Kasumi-1 (cell line): ENCODE measurements around the gene CAPN1.
"Not testable (repeated sequence)": the region's sequence is repeated elsewhere in the genome, so short reads cannot be mapped to it uniquely, and the experiment has no call there.

Experiments used
- DNase-seq, 2 experiments: peaks; one replicate each; lab custom pipeline; 2025; lab: John Stamatoyannopoulos, UW

CAPN1 gene

DNA sequence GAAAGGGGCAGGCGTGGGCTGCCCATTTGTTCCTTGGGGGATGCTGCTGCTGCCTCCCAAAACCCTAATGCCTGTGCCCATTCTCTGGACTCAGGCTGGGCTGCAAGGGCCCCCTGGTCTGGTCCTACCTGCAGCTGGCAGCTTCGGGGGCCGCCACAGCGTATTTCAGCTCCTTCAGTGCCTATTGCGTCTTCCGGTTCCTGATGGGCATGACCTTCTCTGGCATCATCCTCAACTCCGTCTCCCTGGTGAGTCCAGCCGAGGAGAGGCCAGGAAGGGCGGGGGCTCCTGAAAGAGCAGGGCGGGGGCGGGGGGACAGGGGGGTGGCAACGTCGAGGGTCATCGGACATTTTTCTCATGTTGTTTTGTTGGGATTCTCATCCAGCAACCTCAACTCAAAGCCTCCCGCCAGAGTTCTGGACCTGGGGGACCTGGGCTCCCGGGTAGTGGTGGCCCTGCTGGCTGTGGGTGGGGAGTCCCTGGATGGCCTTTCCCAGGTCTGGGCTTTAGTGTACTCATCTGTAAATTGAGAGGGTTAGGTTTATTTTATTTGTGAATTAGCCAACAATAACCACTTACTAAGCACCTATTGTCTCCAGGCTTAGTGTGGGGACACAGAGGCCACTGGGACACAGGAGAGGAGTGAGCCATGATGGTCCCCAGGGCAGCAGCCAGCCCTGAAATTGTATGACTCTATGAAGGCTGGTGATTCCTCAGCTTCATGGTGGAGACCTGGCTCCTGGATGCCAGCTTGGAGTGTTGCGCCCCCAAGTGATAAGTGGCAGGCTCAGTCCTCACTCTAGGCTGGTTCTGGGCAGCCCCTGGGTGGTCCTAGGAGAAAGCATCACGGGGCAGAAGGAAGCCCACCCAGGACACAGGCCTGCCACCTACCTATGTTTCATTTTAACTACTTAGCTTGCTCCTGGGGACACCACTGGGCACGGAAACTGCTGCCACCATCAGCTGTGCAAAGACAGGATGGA is 36.0 kb downstream of the CAPN1 start:
- DNase-seq, result no peak

DNA sequence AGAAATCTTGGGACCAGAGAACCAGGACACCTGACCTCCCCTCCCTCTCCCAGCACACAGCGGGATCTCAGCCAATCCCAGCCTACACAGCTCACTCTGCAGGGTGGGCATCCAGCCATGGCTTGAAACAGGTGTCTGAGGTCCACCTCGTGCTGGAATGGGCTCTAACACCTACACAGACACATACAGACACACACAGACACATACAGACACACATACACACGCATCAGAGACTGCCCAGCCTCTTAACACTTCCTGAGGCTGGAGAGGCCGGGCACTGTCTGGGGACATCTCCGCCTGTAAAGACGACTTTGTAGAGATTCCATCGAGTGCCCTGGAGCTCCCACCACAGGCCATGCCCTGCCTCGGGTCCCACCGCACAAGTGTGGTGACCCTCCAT is 36.7 kb downstream of the CAPN1 start:
- DNase-seq, result no peak

DNA sequence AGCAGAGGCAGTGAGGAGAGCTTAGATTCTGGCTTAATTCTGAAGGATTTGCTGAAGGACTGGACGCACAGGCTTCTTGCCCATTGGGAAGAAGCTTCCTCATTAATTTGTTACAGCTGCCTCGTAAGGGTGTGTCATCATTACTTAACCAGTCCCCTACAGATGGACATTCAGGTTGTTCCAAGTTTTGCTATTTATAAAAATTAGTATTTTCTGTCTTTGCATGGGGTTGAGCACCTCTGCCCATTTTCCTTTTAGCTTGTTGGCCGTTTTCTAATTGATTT is 38.1 kb downstream of the CAPN1 start:
- no peak for DNase-seq

DNA sequence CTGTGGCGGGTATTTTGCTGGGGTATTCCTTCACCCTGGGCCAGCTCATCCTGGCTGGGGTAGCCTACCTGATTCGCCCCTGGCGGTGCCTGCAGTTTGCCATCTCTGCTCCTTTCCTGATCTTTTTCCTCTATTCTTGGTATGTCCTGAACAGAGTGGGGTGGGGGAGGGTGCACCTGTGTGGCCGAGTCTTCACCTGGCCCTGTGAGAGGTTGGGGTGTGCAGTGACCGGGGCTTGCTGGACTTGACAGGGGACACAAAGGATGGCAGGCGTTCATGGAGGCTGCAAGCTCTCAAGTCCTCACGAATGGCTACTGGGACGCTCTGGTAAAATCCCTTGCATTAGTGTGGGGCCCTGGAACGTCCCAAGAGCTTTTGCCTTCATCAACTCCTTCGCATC is 39.3 kb downstream of the CAPN1 start:
- DNase-seq, result no peak

DNA sequence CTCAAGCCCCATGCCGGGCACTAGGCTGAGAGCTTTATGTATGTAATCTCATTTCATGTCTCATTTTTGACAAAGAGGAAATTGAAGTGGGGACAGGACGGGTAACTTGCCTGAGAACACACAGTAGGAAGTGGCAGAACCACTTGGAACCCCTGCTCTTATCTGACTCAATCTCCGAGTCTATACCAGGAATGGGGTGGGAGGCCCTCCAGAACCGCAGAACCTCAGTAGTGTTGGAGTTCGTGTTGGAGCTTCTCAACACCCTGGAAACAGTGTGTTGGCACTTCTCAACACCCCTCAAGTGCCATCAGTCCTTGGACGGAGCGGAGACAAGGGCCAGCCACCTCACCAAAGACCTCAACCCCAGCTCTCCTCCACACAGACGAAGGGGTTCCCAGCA is 41.3 kb downstream of the CAPN1 start:
- peak; percentile 42 to 46 for DNase-seq

DNA sequence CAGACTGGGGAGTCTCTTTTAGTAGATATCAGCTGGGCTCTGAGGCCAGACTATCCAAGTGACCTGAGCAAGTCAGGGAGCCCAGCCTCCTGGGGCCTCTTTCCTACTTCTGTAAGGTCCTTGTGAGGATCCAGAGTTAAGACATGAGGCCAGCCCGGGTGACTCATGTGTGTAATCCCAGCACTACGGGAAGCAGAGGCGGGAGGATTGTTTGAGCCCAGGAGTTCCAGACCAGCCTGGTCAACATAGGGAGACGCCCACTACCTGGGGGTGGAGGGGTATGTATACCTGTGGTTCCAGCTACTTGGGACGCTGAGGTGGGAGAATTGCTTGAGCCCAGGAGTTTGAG is 43.2 kb downstream of the CAPN1 start:
- no peak for DNase-seq

DNA sequence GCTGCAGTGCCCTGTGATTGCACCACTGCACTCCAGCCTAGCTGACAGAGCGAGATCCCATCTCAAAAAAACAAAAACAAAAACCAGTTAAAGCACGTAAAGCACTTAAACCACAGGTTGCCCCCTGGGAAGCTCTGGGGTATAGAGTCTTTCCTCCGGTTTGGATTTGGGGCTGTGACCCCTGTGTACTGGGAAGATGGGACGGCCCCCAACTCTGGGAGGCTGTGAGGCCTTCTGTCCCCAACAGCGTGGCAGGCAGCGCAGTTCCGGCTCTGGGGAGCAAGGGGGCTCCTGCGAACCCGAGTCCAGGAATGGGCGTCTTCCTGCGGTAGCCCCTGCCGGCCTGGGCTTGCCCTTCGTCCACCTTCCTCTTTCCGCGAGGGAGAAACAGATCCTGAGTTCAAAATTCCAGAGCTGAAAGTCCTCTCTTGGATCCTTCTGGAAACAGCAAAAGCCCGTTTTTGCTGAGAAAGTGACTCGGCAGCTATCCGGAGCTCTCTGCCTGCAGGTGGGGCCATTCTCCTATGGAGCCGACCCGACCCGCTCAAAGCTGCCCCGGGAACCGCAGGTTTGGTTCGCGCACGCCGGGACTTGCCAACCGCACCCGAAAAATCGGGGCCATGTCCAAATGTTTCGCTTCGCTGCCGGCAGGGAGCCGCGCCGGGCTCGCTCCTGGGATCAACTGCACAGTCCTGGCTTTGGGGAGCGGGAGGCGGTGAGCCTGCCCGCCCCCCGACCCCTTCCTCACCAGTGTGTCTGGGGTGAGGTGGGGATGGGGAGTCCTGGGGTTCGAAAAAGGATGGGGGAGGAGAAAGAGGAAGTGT is 43.8 kb downstream of the CAPN1 start:
- DNase-seq, result peak; percentile 45 to 46

DNA sequence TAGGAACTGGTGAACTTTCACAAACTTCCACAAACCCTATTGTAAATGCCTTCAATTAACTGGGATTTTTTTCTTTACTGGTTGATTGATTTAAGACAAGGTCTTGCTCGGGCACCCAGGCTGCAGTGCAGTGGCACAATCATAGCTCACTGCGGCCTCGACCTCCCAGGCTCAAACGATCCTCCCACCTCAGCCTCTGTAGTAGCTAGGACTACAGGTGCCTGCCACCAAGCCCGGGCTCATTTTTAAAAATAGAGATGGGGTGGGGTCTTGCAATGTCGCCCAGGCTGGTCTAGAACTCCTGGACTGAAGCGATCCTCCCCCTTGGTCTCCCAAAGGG is 44.3 kb downstream of the CAPN1 start:
- no peak for DNase-seq

DNA sequence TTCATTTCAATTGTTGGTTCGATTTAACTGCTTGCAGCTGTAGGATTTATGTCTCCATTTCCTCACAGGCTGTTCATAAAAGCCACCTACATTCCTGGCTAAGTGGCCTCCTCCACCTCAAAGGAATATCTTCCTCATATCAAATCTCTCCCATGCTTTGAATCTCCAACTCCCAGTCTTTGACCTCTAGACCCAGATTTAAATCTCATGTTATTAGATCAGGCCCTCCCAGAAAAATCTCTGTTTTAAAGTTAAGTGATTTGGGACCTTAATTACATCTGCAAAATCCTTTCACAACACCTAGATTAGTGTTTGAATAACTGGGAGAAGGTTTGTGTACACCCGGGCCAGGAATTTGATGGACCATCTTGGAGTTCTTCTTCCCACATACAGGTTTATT is 46.2 kb downstream of the CAPN1 start:
- no peak for DNase-seq

DNA sequence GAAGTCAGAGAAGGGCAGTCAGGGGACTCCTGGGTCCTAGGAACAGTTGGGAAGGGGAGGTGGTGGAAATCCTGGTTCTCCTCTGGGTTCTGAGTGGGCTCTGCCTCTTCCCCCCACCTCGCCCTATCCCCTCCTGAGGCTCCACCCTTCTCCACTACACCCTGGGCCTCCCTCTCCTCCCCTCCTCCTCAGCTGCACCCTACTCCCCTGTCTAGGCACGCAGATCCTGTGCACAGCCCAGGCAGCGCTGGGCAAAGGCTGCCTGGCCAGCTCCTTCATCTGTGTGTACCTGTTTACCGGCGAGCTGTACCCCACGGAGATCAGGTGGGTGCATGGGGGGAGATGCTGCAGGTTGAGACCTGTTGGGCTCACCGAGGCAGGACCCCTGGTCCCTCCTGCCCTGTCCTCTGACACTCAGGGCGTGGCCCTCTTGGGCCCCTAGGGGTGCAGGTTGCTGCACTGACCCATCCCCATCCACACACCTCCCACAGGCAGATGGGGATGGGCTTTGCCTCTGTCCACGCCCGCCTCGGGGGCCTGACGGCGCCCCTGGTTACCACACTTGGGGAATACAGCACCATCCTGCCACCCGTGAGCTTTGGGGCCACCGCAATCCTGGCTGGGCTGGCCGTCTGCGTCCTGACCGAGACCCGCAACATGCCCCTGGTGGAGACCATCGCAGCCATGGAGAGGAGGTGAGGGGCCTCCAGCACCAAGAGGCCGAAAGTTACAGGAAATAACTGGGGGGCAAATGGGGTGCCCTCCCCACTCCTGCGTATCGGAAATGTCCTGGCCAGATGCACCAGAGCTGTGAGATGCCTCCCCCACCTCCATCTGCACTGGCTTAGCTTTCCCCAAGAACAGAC is 54.7 kb downstream of the CAPN1 start:
- DNase-seq, result no peak

DNA sequence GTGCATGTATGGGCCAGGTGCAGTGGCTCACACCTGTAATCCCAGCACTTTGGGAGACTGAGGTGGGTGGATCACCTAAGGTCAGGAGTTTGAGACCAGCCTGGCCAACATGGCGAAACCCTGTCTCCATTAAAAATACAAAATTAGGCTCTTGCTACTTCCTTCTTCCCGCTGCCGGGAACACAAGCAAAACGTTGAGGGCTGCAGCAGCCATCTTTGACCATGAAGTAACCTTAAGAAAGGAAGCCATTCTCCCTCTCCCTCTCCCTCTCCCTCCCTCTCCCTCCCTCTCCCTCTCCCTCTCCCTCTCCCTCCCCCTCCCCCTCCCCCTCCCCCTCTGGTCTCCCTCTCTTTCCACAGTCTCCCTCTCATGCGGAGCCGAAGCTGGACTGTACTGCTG is 56.6 kb downstream of the CAPN1 start:
- DNase-seq, result not testable (repeated sequence)

DNA sequence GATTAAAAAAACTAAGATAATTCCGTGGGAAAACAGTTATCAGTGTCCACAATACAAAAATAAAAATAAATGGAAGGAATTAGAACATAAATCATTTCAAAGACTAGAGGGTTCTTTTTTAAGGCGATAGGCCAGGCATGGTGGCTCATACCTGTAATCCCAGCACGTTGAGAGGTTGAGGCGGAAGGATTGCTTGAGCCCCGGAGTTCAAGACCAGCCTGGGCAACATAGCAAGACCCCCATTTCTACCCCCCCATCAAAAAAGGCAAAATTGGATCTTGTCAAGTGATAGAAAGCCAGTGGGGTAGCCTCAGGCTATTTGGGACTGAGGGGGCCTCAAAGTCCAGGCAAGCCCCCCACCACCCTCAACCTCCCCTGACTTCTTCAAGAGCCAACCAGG is 59.4 kb downstream of the CAPN1 start:
- DNase-seq, result no peak

DNA sequence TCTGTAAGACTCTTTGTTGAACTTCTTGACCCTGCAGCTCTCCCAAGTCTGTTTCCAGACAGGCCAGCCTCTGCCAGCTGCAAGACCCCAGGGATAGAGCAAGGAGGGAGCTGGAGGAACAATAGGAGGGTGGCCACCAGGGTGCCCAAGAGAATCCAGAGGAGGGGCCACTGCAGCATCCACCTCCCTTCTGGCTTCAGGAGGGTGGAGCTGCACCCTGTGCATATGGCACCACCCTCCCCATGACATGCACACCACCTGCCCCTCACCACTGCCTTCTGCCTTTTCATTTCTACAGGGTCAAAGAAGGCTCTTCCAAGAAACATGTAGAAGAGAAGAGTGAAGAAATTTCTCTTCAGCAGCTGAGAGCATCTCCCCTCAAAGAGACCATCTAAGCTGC is 60.0 kb downstream of the CAPN1 start:
- no peak for DNase-seq

DNA sequence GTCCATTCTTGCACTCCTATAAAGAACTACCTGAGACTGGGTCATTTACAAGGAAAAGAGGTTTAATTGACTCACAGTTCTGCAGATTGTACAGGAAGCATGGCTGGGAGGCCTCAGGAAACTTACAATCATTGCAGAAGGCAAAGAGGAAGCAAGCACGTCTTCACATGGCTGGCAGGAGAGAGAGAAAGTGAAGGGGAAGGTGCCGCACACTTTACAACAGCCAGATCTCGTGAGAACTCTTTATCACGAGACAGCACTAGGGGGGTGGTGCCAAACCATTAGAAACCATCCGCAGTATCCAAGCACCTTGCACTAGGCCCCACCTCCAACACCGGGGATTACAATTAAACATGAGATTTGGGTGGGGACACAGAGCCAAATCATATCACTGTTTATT is 60.7 kb downstream of the CAPN1 start:
- no peak for DNase-seq

DNA sequence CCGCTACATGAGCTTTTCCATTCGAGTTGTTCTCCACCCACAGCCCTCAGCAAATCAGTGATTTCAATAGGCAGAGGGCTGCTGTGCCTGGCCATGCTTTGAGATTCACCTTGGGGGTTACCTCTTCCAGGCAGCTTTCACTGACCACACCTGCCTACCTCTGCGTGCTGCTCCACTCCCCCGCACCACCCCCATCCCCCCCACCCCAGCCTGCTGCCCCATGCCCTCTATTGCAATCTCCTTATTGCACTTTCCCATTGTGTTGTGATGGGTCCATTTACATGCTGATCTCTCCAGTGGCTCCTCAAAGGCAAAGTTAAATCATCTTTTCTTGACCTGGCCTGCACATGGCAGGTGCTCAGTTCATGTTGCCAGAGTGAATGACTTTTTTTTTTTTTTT is 62.1 kb downstream of the CAPN1 start:
- DNase-seq, result no peak

DNA sequence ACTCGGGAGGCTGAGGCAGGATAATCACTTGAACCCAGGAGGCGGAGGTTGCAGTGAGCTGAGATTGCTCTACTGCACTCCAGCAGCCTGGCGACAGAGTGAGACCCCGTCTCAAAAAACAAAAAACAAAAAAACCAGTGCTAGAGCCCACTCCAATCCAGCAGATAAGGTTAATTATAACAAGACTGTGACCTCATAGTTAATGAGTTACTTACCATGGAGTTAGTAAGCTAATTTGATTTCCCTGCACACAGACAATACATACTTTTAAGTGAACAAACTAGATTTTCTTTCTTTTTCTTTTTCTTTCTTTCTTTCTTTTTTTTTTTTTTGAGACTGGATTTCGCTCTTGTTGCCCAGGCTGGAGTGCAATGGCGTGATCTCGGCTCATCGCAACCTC is 63.3 kb downstream of the CAPN1 start:
- DNase-seq, result not testable (repeated sequence)

DNA sequence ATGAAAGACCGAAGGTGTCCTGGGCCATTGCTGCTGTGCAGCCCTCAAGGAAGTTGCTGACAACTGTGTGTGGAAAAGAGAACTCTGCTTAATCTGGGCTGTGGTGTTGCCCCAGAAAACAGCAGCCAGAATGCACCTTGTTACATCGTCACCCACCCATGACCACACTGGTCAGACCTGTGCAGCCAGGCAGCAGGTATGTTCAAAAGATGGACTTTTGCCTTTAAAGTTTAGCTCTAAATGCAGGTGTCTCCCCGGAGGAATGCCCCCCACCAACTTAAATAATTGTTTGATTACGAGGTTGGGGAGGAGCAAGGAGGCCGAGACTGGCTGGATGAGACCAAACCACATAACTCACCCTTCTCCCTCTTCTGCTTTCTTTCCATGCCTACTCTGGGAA is 64.8 kb downstream of the CAPN1 start:
- no peak for DNase-seq

DNA sequence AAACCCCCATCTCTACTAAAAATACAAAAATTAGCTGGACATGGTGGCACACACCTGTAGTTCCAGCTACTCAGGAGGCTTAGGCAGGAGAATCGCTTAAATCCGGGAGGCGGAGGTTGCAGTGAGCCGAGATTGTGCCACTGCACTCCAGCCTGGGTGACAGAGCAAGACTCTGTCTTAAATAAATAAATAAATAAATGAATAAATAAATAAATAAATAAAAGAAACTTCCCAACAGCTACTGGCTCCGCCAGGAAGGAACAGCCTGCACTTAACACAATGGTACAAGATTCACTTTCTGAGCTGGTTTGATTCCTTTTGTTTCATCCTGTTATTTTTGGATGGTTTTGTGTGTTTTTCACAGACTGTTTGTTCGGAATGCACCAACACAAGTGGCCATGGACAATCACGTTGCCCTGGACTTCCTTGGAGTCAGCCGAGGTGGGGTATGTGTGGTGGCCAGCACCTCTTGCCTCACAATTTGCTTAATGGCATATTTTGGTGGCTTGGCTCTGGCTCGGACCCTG is 66.5 kb downstream of the CAPN1 start:
- not testable (repeated sequence) for DNase-seq

DNA sequence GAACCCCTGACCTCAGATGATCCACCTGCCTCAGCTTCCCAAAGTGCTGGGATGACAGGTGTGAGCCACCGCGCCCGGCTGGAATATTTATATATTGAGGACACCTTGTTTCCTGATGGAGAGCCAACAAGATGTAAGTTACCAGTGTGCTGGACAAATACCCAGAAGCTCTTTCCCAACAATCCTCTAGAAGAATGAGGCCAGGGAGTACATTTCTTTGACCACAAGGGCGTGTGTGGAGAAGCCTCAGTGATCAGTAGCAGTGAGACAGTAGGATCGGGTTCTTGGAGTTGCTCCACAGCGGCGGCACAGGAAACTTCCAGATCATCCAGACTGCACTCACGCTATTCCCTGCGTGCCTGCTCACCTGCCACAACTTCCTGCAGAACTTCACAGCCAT is 69.7 kb downstream of the CAPN1 start:
- no peak for DNase-seq

DNA sequence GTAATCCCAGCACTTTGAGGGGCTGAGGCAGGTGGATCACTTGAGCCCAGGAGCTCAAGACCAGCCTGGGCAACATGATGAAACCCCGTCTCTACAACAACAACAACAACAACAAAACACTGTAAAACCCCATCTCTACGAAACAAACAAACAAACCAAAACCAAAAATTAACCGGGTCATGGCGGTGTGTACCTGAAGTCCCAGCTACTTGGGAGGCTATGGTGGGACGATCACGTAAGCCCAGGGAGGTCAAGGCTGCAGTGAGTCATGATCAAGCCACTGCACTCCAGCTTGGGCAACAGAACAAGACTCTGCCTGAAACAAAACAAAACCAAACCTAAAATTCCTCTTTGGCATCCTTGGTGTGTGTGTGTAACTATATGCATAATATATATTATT is 73.0 kb downstream of the CAPN1 start:
- no peak for DNase-seq

DNA sequence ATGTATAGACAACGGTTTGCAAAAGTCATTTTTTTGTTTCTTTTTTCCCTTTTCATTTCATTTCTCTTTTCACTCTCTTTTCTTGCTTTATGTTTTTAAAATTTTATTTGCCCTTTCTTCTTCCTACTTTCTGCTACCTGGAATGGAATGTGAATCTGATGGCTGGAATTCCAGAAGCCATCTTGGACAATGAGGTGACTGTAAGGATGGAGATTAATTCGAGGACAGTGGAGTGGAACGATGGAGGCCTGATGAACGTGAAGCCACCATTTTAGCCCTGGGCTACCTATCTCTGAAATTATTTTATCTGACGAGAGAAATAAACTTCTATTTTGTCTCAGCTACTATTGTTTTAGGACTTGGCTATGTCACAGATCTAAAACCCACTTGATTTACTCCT is 77.3 kb downstream of the CAPN1 start:
- no peak for DNase-seq

DNA sequence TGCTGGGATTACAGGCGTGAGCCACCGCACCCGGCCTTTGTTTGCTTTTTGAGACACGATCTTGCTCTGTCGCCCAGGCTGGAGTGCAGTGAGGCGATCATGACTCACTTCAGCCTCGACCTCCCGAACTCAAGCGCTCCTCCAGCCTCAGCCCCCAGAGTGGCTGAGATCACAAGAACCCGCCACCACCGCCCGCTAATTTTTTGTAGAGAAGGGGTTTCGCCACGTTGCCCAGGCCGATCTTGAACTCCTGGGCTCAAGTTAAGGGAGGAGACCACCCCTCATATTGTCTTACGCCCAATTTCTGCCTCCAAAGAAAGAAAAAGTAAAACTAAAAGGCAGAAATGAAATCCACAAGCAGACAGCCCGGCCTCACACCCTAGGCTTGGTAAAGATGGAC is 78.6 kb downstream of the CAPN1 start:
- DNase-seq, result no peak
